ENCODE results near the gene UBE4A. TPM values are rescaled to one million over a fixed set of nuclear protein-coding genes. Genes with fewer than 3 reads are reported as not detected.

The UBE4A gene
- total RNA-seq, 1 donor from 2014 or later: 40.0 TPM

- Histone ChIP-seq H3K4me3 (peak overlapping the region; percentile 94), H3K9me3 (no peaks in the 10 kb centered on the region), H3K4me1 (peaks cover 26% of the 10 kb centered on the region), H3K27me3 (no peaks in the 10 kb centered on the region), H3K27ac (peak overlapping the region; percentile 78), H3K36me3 (no peaks in the 10 kb centered on the region)
- intact Hi-C loops (cut with DNase I): no loop called here
- TF ChIP-seq CTCF (IDR thresholded peaks at IDR 0.05): no peak
- DNase-seq: peak; percentile 75
- peak; percentile 1 for ATAC-seq
These were observed 76.0 kb downstream of the UBE4A start for GRCh38 chr11:118435290-118435892.

GRCh38 chr11:118435893-118436624, 76.7 kb downstream of the UBE4A start, which contains the start of gene KMT2A:
Gene KMT2A (plus strand): TSS chr11:118436492. CDS start chr11:118436513, 21 bp downstream.
- TF ChIP-seq CTCF (IDR thresholded peaks at IDR 0.05): no peak
- no peaks in the 10 kb centered on the region for H3K9me3 ChIP-seq
- ATAC-seq (peak; percentile 97), DNase-seq (peak; percentile 99)
- H3K4me3 ChIP-seq: peak within 1 kb of the TSS; percentile 94
- peaks cover 31% of the 10 kb centered on the region for H3K4me1 ChIP-seq
- no peaks in the 10 kb centered on the region for H3K27me3 ChIP-seq
- peak within 1 kb of the TSS; percentile 78 for H3K27ac ChIP-seq
- intact Hi-C loops (cut with DNase I): no loop called here
- no peaks in the 10 kb centered on the region for H3K36me3 ChIP-seq

GRCh38 chr11:118436639-118437207, 77.3 kb downstream of the UBE4A start:
- Histone ChIP-seq H3K4me3 (peak overlapping the region; percentile 94), H3K9me3 (no peaks in the 10 kb centered on the region), H3K27me3 (no peaks in the 10 kb centered on the region), H3K27ac (peak overlapping the region; percentile 78), H3K4me1 (peaks cover 37% of the 10 kb centered on the region), H3K36me3 (no peaks in the 10 kb centered on the region)
- intact Hi-C loops (cut with DNase I): no loop called here
- DNase-seq (peak; percentile 69), ATAC-seq (no peak)
- TF ChIP-seq CTCF (IDR thresholded peaks at IDR 0.05): no peak

GRCh38 chr11:118437208-118438125, 78.1 kb downstream of the UBE4A start:
- no peaks in the 10 kb centered on the region for H3K36me3 ChIP-seq
- H3K9me3 ChIP-seq: no peaks in the 10 kb centered on the region
- TF ChIP-seq CTCF (IDR thresholded peaks at IDR 0.05): no peak
- intact Hi-C loops (cut with DNase I): no loop called here
- no peaks in the 10 kb centered on the region for H3K27me3 ChIP-seq
- peaks cover 45% of the 10 kb centered on the region for H3K4me1 ChIP-seq
- H3K27ac ChIP-seq: peak overlapping the region; percentile 78
- peak overlapping the region; percentile 94 for H3K4me3 ChIP-seq
- ATAC-seq (no peak), DNase-seq (peak; percentile 68)

GRCh38 chr11:118438314-118438931, 79.0 kb downstream of the UBE4A start:
- peak overlapping the region; percentile 78 for H3K27ac ChIP-seq
- no peaks in the 10 kb centered on the region for H3K36me3 ChIP-seq
- DNase-seq (no peak), ATAC-seq (no peak)
- H3K4me3 ChIP-seq: peak overlapping the region; percentile 94
- intact Hi-C loops (cut with DNase I): no loop called here
- H3K27me3 ChIP-seq: no peaks in the 10 kb centered on the region
- no peaks in the 10 kb centered on the region for H3K9me3 ChIP-seq
- peaks cover 54% of the 10 kb centered on the region for H3K4me1 ChIP-seq
- no peak for TF ChIP-seq CTCF (IDR thresholded peaks at IDR 0.05)
